Measurements from ENCODE around the gene CDR2. TPM values are rescaled to one million over a fixed set of nuclear protein-coding genes. Genes with fewer than 3 reads are reported as not detected.

The CDR2 gene
- total RNA-seq (10 to 100 TPM in 2 of 6 donors, 1 to 10 TPM in 4; 8.3 to 15.5 (median 9.2) TPM), polyA plus RNA-seq (1 to 10 TPM; 7.9 to 9.3 TPM)

- FAIRE-seq (no peak), DNase-seq (peak; percentile 97 to 100 (median 98)), ATAC-seq (peak; percentile 85 to 97 (median 90))
- Histone ChIP-seq H3K27me3 (no peaks in the 10 kb centered on the region), H3K27ac (peak within 1 kb of the TSS; percentile 79 to 92 (median 84)), H3K36me3 (no peaks in the 10 kb centered on the region), H3K4me1 (peaks cover 13 to 36% (median 17%) of the 10 kb centered on the region in 3 donors), H3K9me3 (no peaks in the 10 kb centered on the region), H3K4me3 (peak within 1 kb of the TSS; percentile 80 to 97 (median 86))
- WGBS, 2 donors: 0% methylated on average over 81 to 96 of the region's 96 CpGs
- intact Hi-C loops (cut with DNase I): no loop called here
- TF ChIP-seq CTCF (IDR thresholded peaks at IDR 0.05): no peak
Measured at GRCh38 chr16:22374311-22375116, at the start of gene CDR2. CDR2 (minus strand) TSS chr16:22374619; CDS start chr16:22374309, 310 bp downstream.

GRCh38 chr16:22423716-22424115 lies 49.3 kb upstream of the CDR2 start:
- H3K9me3 ChIP-seq: no peaks in the 10 kb centered on the region
- WGBS, 2 donors: 90 to 93% methylated on average over 12 of the region's 12 CpGs
- peaks cover 0 to 11% (median 0%) of the 10 kb centered on the region in 3 donors for H3K36me3 ChIP-seq
- FAIRE-seq: no peak
- ATAC-seq: no peak
- H3K27me3 ChIP-seq: no peaks in the 10 kb centered on the region
- H3K27ac ChIP-seq: no peak overlapping the region
- no peak for TF ChIP-seq CTCF (IDR thresholded peaks at IDR 0.05)
- no peak overlapping the region for H3K4me3 ChIP-seq
- DNase-seq: no peak
- intact Hi-C loops (cut with DNase I): no loop called here
- H3K4me1 ChIP-seq: no peaks in the 10 kb centered on the region

GRCh38 chr16:22421136-22421535 lies 46.7 kb upstream of the CDR2 start:
- Histone ChIP-seq H3K4me1 (no peaks in the 10 kb centered on the region), H3K27ac (no peak overlapping the region), H3K36me3 (peaks cover 0 to 5% (median 0%) of the 10 kb centered on the region in 3 donors), H3K4me3 (no peak overlapping the region), H3K27me3 (no peaks in the 10 kb centered on the region), H3K9me3 (no peaks in the 10 kb centered on the region)
- ATAC-seq (no peak), DNase-seq (no peak), FAIRE-seq (no peak)
- intact Hi-C loops (cut with DNase I): no loop called here
- WGBS, 2 donors: 93 to 98% methylated on average over 14 of the region's 14 CpGs
- no peak for TF ChIP-seq CTCF (IDR thresholded peaks at IDR 0.05)

GRCh38 chr16:22420606-22421135 lies 46.3 kb upstream of the CDR2 start:
- Histone ChIP-seq H3K36me3 (peaks cover 0 to 5% (median 0%) of the 10 kb centered on the region in 3 donors), H3K4me1 (no peaks in the 10 kb centered on the region), H3K9me3 (no peaks in the 10 kb centered on the region), H3K4me3 (no peak overlapping the region), H3K27me3 (no peaks in the 10 kb centered on the region), H3K27ac (no peak overlapping the region)
- intact Hi-C loops (cut with DNase I): no loop called here
- WGBS, 2 donors: 94 to 96% methylated on average over 18 of the region's 18 CpGs
- DNase-seq: no peak
- ATAC-seq: no peak
- TF ChIP-seq CTCF (IDR thresholded peaks at IDR 0.05): no peak
- FAIRE-seq: no peak

GRCh38 chr16:22419908-22420307 lies 45.5 kb upstream of the CDR2 start:
- peaks cover 0 to 5% (median 0%) of the 10 kb centered on the region in 3 donors for H3K36me3 ChIP-seq
- intact Hi-C loops (cut with DNase I): no loop called here
- ATAC-seq: no peak

More at GRCh38 chr16:22419908-22420307, 45.5 kb upstream of the CDR2 start:
- Histone ChIP-seq H3K27me3 (no peaks in the 10 kb centered on the region), H3K4me3 (no peak overlapping the region), H3K27ac (no peak overlapping the region), H3K4me1 (no peaks in the 10 kb centered on the region), H3K9me3 (no peaks in the 10 kb centered on the region)
- FAIRE-seq: no peak
- no peak for DNase-seq
- 96 to 97% methylated on average over 11 of the region's 11 CpGs for WGBS, 2 donors
- TF ChIP-seq CTCF (IDR thresholded peaks at IDR 0.05): no peak
